MCF 10A (cell line): Measurements from ENCODE around the gene CRYBB1. TPM values are rescaled to one million over a fixed set of nuclear protein-coding genes. Genes with fewer than 3 reads are reported as not detected.
"Not testable (repeated sequence)": the region's sequence is repeated elsewhere in the genome, so short reads cannot be mapped to it uniquely, and the experiment has no call there.

Experiments
- BruUV-seq: library from RNA; stranded (reverse); fragments of 400-500 nt; replicated peaks from 2 replicates; lab custom pipeline; 2021; lab: Mats Ljungman, UMichigan
- CTCF ChIA-PET: fragments of 300-600 bp; sonication (Branson Sonifier 250); formaldehyde crosslinking; extraction: SDS; loops from one replicate; lab custom pipeline; 2021; ENCODE audit warnings: antibody characterized with exemption, inconsistent platforms; lab: Yijun Ruan, JAX
- POLR2A ChIA-PET: fragments of 300-600, 350-650 bp; sonication (Branson Sonifier 250); formaldehyde crosslinking; extraction: SDS; loops from one replicate; lab custom pipeline; 2020; ENCODE audit warnings: antibody characterized with exemption, inconsistent platforms; lab: Yijun Ruan, JAX
- DNase-seq: peaks from one replicate; pipeline ENCODE4 v3.0.0-alpha.2; 2018; ENCODE audit not compliant: unreplicated experiment
- H3K27ac Mint-ChIP-seq: one replicate; pipeline ENCODE4 v1.8.0; 2022; ENCODE audit warnings: mild to moderate bottlenecking, low read depth, mixed read lengths; ENCODE audit not compliant: unreplicated experiment
- H3K27me3 Mint-ChIP-seq: one replicate; pipeline ENCODE4 v1.8.0; 2022; ENCODE audit warnings: mixed read lengths; ENCODE audit not compliant: insufficient read depth, unreplicated experiment
- H3K36me3 Mint-ChIP-seq: one replicate; pipeline ENCODE4 v1.8.0; 2022; ENCODE audit warnings: mild to moderate bottlenecking, moderate library complexity, mixed read lengths; ENCODE audit not compliant: insufficient read depth, unreplicated experiment
- H3K4me1 Mint-ChIP-seq: one replicate; pipeline ENCODE4 v1.8.0; 2022; ENCODE audit warnings: mixed read lengths; ENCODE audit not compliant: insufficient read depth, unreplicated experiment
- H3K4me3 Mint-ChIP-seq: one replicate; pipeline ENCODE4 v1.8.0; 2022; ENCODE audit warnings: mild to moderate bottlenecking, moderate library complexity, mixed read lengths; ENCODE audit not compliant: unreplicated experiment
- H3K9me3 Mint-ChIP-seq: one replicate; pipeline ENCODE4 v1.8.0; 2022; ENCODE audit warnings: mixed read lengths; ENCODE audit not compliant: unreplicated experiment
- CTCF ChIP-seq: fragments of 200-600 bp; IDR thresholded peaks from one replicate; pipeline ENCODE4 v1.8.0; 2022; ENCODE audit warnings: antibody characterized with exemption, mild to moderate bottlenecking; ENCODE audit not compliant: unreplicated experiment
- intact Hi-C: fragments of 100-400 bp; cut with micrococcal nuclease; formaldehyde crosslinking; loops from 2 replicates; pipeline ENCODE4 v1.14.1; 2022
- total RNA-seq: library from RNA; stranded (reverse); gene quantifications from 2 replicates; pipeline ENCODE4 v1.2.3, GENCODE V29; 2022

Gene CRYBB1
- total RNA-seq, 1 experiment from 2014 or later, result not detected

- BruUV-seq, result no TSS peak
- H3K4me1 Mint-ChIP-seq, result no peaks in the 10 kb centered on the region
Observed at GRCh38 chr22:26615830-26616435, 1.9 kb downstream of the CRYBB1 start.

GRCh38 chr22:26615149-26615548 lies 2.7 kb downstream of the CRYBB1 start:
- no peak for TF ChIP-seq CTCF
- Mint-ChIP-seq H3K36me3 (no peaks in the 10 kb centered on the region), H3K27ac (no peak overlapping the region), H3K27me3 (peaks cover 32% of the 10 kb centered on the region), H3K9me3 (no peaks in the 10 kb centered on the region), H3K4me1 (no peaks in the 10 kb centered on the region), H3K4me3 (no peak overlapping the region)
- intact Hi-C loops, result no loop called here
- BruUV-seq, result no TSS peak
- no peak for DNase-seq
- POLR2A ChIA-PET, result no interaction called here
- CTCF ChIA-PET, result no interaction called here

More at GRCh38 chr22:26615830-26616435, 1.9 kb downstream of the CRYBB1 start:
- Mint-ChIP-seq H3K36me3 (no peaks in the 10 kb centered on the region), H3K27me3 (peaks cover 32% of the 10 kb centered on the region), H3K4me3 (no peak overlapping the region), H3K9me3 (no peaks in the 10 kb centered on the region), H3K27ac (no peak overlapping the region)
- POLR2A ChIA-PET, result no interaction called here
- no peak for TF ChIP-seq CTCF
- DNase-seq, result no peak
- CTCF ChIA-PET, result no interaction called here
- intact Hi-C loops, result no loop called here

- no peak for TF ChIP-seq CTCF
- peaks cover 32% of the 10 kb centered on the region for H3K27me3 Mint-ChIP-seq
- H3K9me3 Mint-ChIP-seq, result no peaks in the 10 kb centered on the region
- intact Hi-C loops, result no loop called here
- CTCF ChIA-PET, result no interaction called here
- no peak overlapping the region for H3K4me3 Mint-ChIP-seq
- no peaks in the 10 kb centered on the region for H3K36me3 Mint-ChIP-seq
- DNase-seq, result no peak
- POLR2A ChIA-PET, result no interaction called here
- BruUV-seq, result no TSS peak
- H3K4me1 Mint-ChIP-seq, result no peaks in the 10 kb centered on the region
- no peak overlapping the region for H3K27ac Mint-ChIP-seq
Observed at GRCh38 chr22:26614322-26614721, 3.5 kb downstream of the CRYBB1 start.

- DNase-seq, CTCF ChIA-PET, H3K4me1 Mint-ChIP-seq, BruUV-seq, H3K4me3 Mint-ChIP-seq, H3K9me3 Mint-ChIP-seq, POLR2A ChIA-PET, intact Hi-C loops, H3K27ac Mint-ChIP-seq, H3K36me3 Mint-ChIP-seq: not testable (repeated sequence)
- peaks cover 37% of the 10 kb centered on the region for H3K27me3 Mint-ChIP-seq
Observed at GRCh38 chr22:26613753-26614152, 4.1 kb downstream of the CRYBB1 start.
